PFSK-1 (cell line): ENCODE results near the gene PSMG2.

Experiments used
- FOXP2 ChIP-seq: optimal IDR thresholded peaks from 2 replicates; pipeline ENCODE3; 2011; ENCODE audit warnings: borderline replicate concordance, control low read depth, inconsistent platforms; ENCODE audit not compliant: insufficient read depth; ENCODE audit errors: extremely low read length, extremely low read depth
- POLR2AphosphoS5 ChIP-seq: IDR thresholded peaks from 2 replicates; pipeline ENCODE4 v1.6.1; 2012; ENCODE audit warnings: low read depth, mild to moderate bottlenecking, control low read depth, low read length, moderate library complexity
- REST ChIP-seq, 2 experiments: IDR thresholded peaks; 2 replicates each; pipeline versions ENCODE4 v1.6.1 to v1.8.0; 2011 to 2012; ENCODE audit warnings: low read depth in 2 of 2, low read length in 2 of 2, control low read depth in 1 of 2, inconsistent platforms in 1 of 2, mild to moderate bottlenecking in 1 of 2, moderate library complexity in 1 of 2; ENCODE audit not compliant: insufficient read depth in 1 of 2
- SIN3A ChIP-seq: IDR thresholded peaks from 2 replicates; pipeline ENCODE4 v1.6.1; 2012; ENCODE audit warnings: mild to moderate bottlenecking, low read length, moderate library complexity, borderline replicate concordance; ENCODE audit not compliant: insufficient read depth
- TAF1 ChIP-seq: IDR thresholded peaks from 2 replicates; pipeline ENCODE4 v1.6.1; 2012; ENCODE audit warnings: low read length, control low read depth, borderline replicate concordance; ENCODE audit not compliant: insufficient read depth

DNA sequence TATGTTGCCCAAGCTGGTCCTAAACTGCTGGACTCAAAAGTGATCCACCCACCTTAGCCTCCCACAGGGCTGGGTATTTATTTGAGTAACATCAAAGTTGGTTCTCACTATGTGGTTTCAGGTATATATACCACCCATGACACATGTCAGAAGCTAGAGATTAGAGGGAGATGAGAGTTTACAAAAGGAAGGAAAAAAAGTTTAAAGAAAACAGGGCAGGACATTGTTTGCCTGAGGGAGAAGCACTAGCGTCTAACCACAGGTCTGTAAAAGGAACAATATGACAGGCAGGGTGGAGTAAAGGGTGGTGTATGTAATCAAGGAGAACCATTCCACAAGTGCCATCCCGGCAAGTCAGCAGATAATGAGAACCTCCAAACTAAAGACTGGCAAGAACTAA lies 8.8 kb upstream of the PSMG2 start:
- TF ChIP-seq REST (IDR thresholded peaks at IDR 0.05; ENCODE audit: insufficient read depth in 1 of 2, low read depth in 2 of 2, low read length in 2 of 2) (no peak), POLR2AphosphoS5 (no peak), SIN3A (no peak), FOXP2 (no peak), TAF1 (no peak)
